WERI-Rb-1 (cell line): ENCODE measurements around the gene SHC3.

ENCODE experiments used
- DNase-seq: peaks from one replicate; pipeline ENCODE4 v3.0.0-alpha.2; 2020
- H3K27ac ChIP-seq: fragments of 250-450 bp; sonication (Bioruptor Pico); 2 replicates; pipeline ENCODE4 v1.5.1; 2020; ENCODE audit warnings: mild to moderate bottlenecking, moderate library complexity
- H3K27me3 ChIP-seq: fragments of 250-450 bp; sonication (Bioruptor Pico); 2 replicates; pipeline ENCODE4 v1.5.1; 2021; ENCODE audit warnings: mild to moderate bottlenecking, low read depth, moderate library complexity; ENCODE audit not compliant: insufficient read depth, severe bottlenecking
- H3K36me3 ChIP-seq: fragments of 250-450 bp; sonication (Bioruptor Pico); 2 replicates; pipeline ENCODE4 v1.5.1; 2020; ENCODE audit warnings: mild to moderate bottlenecking, moderate library complexity
- H3K4me3 ChIP-seq: 2 replicates; pipeline ENCODE4 v1.5.1; 2011; ENCODE audit warnings: low read depth, mild to moderate bottlenecking, control low read depth, low read length
- H3K9me3 ChIP-seq: fragments of 250-450 bp; sonication (Bioruptor Pico); 2 replicates; pipeline ENCODE4 v1.5.1; 2021; ENCODE audit warnings: mild to moderate bottlenecking, moderate library complexity; ENCODE audit not compliant: severe bottlenecking
- TF ChIP-seq, protein P1 (sequence below): IDR thresholded peaks from 2 replicates; pipeline ENCODE4 v1.5.1; 2011; ENCODE audit warnings: low read depth, mild to moderate bottlenecking, control low read depth, inconsistent platforms, low read length

SHC3 gene

DNA sequence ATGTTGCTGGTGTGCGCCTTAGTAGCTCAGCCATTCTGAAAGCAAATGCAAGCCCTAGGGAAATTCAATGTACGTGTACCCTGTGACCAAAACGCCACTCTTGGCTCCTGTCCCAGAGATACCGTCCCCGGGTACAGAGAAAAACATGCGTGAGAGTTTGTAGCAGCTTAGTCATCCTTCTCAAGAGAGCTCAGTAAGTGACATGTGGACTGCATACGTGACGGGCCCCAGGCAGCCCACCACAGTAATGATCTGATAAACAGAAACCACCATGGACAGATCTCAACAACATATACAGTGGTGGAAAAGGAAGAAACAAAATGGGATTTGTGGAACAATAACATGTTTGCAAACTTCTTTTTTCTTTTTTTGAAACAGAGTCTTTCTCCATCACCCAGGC lies 142.2 kb downstream of the SHC3 start:
- Histone ChIP-seq H3K4me3 (no peak overlapping the region), H3K36me3 (no peaks in the 10 kb centered on the region), H3K27me3 (no peaks in the 10 kb centered on the region), H3K9me3 (no peaks in the 10 kb centered on the region), H3K27ac (no peak overlapping the region)
- no peak for DNase-seq
- TF ChIP-seq, protein P1, sequence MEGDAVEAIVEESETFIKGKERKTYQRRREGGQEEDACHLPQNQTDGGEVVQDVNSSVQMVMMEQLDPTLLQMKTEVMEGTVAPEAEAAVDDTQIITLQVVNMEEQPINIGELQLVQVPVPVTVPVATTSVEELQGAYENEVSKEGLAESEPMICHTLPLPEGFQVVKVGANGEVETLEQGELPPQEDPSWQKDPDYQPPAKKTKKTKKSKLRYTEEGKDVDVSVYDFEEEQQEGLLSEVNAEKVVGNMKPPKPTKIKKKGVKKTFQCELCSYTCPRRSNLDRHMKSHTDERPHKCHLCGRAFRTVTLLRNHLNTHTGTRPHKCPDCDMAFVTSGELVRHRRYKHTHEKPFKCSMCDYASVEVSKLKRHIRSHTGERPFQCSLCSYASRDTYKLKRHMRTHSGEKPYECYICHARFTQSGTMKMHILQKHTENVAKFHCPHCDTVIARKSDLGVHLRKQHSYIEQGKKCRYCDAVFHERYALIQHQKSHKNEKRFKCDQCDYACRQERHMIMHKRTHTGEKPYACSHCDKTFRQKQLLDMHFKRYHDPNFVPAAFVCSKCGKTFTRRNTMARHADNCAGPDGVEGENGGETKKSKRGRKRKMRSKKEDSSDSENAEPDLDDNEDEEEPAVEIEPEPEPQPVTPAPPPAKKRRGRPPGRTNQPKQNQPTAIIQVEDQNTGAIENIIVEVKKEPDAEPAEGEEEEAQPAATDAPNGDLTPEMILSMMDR: no peak

DNA sequence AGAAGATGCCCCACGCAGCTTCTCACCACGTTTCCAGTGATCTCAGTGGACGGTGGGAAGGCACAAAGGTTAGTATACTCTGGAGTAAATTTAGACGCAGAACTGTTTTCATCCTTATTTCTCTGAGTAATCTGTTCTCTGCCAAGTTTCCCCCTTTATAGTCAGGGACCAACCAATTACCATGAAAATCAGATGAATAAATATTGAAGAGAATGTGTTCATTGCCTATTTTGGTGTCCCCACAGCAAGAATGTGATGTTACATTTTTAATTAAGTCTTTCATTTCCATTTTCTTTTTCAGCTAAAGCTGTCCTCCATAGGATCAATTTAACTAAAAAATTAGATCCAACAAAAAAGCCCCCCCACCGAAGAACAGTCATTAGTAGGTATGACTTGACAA lies 146.0 kb downstream of the SHC3 start:
- Histone ChIP-seq H3K36me3 (no peaks in the 10 kb centered on the region), H3K9me3 (peaks cover 4% of the 10 kb centered on the region), H3K4me3 (no peak overlapping the region), H3K27ac (no peak overlapping the region), H3K27me3 (no peaks in the 10 kb centered on the region)
- DNase-seq: no peak
- TF ChIP-seq, protein P1: no peak

DNA sequence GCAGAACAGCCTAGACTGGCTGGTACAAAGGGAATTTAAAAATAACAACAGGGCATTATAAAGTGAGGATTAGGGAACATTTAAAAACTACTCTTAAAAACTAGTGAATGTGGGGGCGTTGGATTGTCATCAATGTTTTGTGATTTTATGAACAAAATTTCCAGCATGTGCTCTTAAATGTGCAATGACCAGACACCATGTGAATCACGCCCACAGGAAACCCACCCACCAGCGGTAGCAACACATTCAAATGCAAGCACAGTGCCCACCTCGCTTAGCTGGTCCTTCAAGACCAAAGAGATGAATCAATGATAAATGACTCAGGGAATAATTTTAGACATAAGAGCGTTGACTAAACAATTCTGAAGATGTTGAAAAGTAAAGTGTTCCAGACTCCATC lies 146.4 kb downstream of the SHC3 start:
- no peaks in the 10 kb centered on the region for H3K36me3 ChIP-seq
- TF ChIP-seq, protein P1: no peak
- H3K27me3 ChIP-seq: no peaks in the 10 kb centered on the region
- H3K9me3 ChIP-seq: peaks cover 4% of the 10 kb centered on the region
- no peak for DNase-seq
- no peak overlapping the region for H3K27ac ChIP-seq
- no peak overlapping the region for H3K4me3 ChIP-seq

DNA sequence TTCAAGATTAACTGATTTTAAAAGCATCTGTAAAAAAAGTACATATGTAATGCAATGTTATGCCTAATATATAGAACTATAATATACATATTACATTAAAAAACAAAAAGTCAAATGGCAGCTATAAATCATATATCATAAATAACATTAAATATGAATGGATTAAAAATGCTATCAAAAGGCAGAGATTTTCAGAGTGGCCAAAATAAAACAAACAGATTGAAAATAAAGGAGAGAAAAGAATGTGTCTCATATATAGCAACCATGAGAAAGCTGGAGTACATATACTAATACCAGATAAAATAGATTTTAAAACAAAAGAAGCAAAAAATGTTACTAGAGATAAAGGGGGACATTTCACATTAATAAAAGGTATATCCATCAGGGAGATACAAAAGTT lies 148.8 kb downstream of the SHC3 start:
- no peak for DNase-seq
- Histone ChIP-seq H3K36me3 (no peaks in the 10 kb centered on the region), H3K27me3 (no peaks in the 10 kb centered on the region), H3K4me3 (no peak overlapping the region), H3K27ac (no peak overlapping the region), H3K9me3 (peaks cover 4% of the 10 kb centered on the region)
- TF ChIP-seq, protein P1: no peak

GRCh38 chr9:89026876-89027275 lies 151.7 kb downstream of the SHC3 start:
- no peak overlapping the region for H3K27ac ChIP-seq
- H3K4me3 ChIP-seq: no peak overlapping the region
- DNase-seq: no peak
- TF ChIP-seq, protein P1: no peak
- H3K36me3 ChIP-seq: no peaks in the 10 kb centered on the region
- H3K9me3 ChIP-seq: peaks cover 4% of the 10 kb centered on the region
- no peaks in the 10 kb centered on the region for H3K27me3 ChIP-seq

DNA sequence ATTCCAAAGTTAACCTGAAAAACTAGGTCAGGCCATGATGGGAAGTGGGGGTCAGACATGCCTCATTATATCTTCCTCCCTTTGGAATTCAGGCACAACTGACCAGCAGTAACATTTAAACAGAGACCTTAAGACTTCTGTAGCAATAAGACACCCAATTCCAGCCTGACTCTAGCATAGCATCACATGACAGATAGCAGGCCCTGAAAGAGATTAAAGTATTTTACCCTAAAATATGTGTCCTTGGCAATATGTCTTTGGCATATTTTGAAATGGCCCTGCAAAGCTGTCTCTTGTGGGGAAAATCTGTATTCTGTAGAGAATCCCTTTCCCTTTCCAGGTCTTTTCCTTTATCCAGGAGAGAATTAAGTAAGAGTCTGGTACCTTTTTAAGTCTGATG lies 153.1 kb downstream of the SHC3 start:
- no peaks in the 10 kb centered on the region for H3K36me3 ChIP-seq

More for the DNA sequence above, 153.1 kb downstream of the SHC3 start:
- Histone ChIP-seq H3K27ac (no peak overlapping the region), H3K9me3 (no peaks in the 10 kb centered on the region), H3K27me3 (no peaks in the 10 kb centered on the region), H3K4me3 (no peak overlapping the region)
- TF ChIP-seq, protein P1: no peak
- DNase-seq: no peak
